A673 (cell line): Measurements from ENCODE around the gene ENGASE. TPM values are rescaled to one million over a fixed set of nuclear protein-coding genes. Genes with fewer than 3 reads are reported as not detected.

Experiments used
- BruUV-seq: library from RNA; stranded (reverse); fragments of 400-500 nt; replicated peaks from 2 replicates; lab custom pipeline; 2021; lab: Mats Ljungman, UMichigan
- CTCF ChIA-PET: fragments of 300-600 bp; sonication (Branson Sonifier 250); formaldehyde crosslinking; loops from one replicate; lab custom pipeline; 2022; ENCODE audit warnings: antibody characterized with exemption; lab: Charles Lee
- POLR2A ChIA-PET: fragments of 300-600 bp; sonication (Branson Sonifier 250); formaldehyde crosslinking; loops from one replicate; lab custom pipeline; 2022; ENCODE audit warnings: antibody characterized with exemption; ENCODE audit not compliant: low non-redundant PET; lab: Charles Lee
- DNase-seq: peaks from one replicate; pipeline ENCODE4 v3.0.0-alpha.2; 2015; ENCODE audit warnings: low spot score
- H3K27ac ChIP-seq: fragments of 200-600 bp; sonication (generic); 2 replicates; pipeline ENCODE4 v1.5.1; 2016; ENCODE audit warnings: mixed run types, low read depth, mild to moderate bottlenecking, mixed read lengths, antibody characterized with exemption, low read length; ENCODE audit not compliant: poor library complexity, severe bottlenecking
- H3K27me3 ChIP-seq: fragments of 200-600 bp; sonication (generic); replicated peaks from 2 replicates; pipeline ENCODE4 v1.6.1; 2017; ENCODE audit warnings: mixed run types, low read depth, mild to moderate bottlenecking, mixed read lengths, antibody characterized with exemption, low read length; ENCODE audit not compliant: insufficient read depth, poor library complexity
- H3K36me3 ChIP-seq: fragments of 200-600 bp; sonication (generic); 2 replicates; pipeline ENCODE4 v1.6.1; 2016; ENCODE audit warnings: mixed run types, mild to moderate bottlenecking, mixed read lengths, antibody characterized with exemption, low read length; ENCODE audit not compliant: insufficient read depth, poor library complexity, severe bottlenecking
- H3K4me1 ChIP-seq: fragments of 200-600 bp; sonication (generic); 2 replicates; pipeline ENCODE4 v1.6.1; 2017; ENCODE audit warnings: mixed run types, mild to moderate bottlenecking, mixed read lengths, antibody characterized with exemption, low read length; ENCODE audit not compliant: insufficient read depth, poor library complexity, severe bottlenecking
- H3K4me3 ChIP-seq: fragments of 200-600 bp; sonication (generic); 2 replicates; pipeline ENCODE4 v1.5.1; 2016; ENCODE audit warnings: low read depth, mixed run types, mild to moderate bottlenecking, mixed read lengths, low read length; ENCODE audit not compliant: poor library complexity, severe bottlenecking
- H3K9me3 ChIP-seq: fragments of 200-600 bp; sonication (generic); 2 replicates; pipeline ENCODE4 v1.6.1; 2016; ENCODE audit warnings: mixed run types, low read depth, mild to moderate bottlenecking, mixed read lengths, antibody characterized with exemption, low read length; ENCODE audit not compliant: poor library complexity, severe bottlenecking
- EZH2 ChIP-seq: fragments of 200-600 bp; sonication (generic); IDR thresholded peaks from 2 replicates; pipeline ENCODE4 v1.6.1; 2017; ENCODE audit warnings: borderline replicate concordance, low read depth, mild to moderate bottlenecking, mixed read lengths, antibody characterized with exemption, low read length; ENCODE audit not compliant: poor library complexity, severe bottlenecking
- intact Hi-C: fragments of 100-400 bp; cut with micrococcal nuclease; formaldehyde crosslinking; loops from one replicate; pipeline ENCODE4 v1.10.0; 2022; ENCODE audit not compliant: unreplicated experiment
- total RNA-seq: library from RNA; stranded (reverse); gene quantifications from 2 replicates; pipeline ENCODE4 v1.2.3, GENCODE V29; 2021
- TF ChIP-seq, protein P1 (sequence below): fragments of 300-800, 200-600 bp; sonication (generic); conservative IDR thresholded peaks from 2 replicates; pipeline ENCODE4 v1.5.1; 2017; ENCODE audit warnings: low read depth, mild to moderate bottlenecking, antibody characterized with exemption, low read length, moderate library complexity, mixed read lengths

ENGASE gene
- total RNA-seq, 1 experiment from 2014 or later = 24.4 TPM

DNA sequence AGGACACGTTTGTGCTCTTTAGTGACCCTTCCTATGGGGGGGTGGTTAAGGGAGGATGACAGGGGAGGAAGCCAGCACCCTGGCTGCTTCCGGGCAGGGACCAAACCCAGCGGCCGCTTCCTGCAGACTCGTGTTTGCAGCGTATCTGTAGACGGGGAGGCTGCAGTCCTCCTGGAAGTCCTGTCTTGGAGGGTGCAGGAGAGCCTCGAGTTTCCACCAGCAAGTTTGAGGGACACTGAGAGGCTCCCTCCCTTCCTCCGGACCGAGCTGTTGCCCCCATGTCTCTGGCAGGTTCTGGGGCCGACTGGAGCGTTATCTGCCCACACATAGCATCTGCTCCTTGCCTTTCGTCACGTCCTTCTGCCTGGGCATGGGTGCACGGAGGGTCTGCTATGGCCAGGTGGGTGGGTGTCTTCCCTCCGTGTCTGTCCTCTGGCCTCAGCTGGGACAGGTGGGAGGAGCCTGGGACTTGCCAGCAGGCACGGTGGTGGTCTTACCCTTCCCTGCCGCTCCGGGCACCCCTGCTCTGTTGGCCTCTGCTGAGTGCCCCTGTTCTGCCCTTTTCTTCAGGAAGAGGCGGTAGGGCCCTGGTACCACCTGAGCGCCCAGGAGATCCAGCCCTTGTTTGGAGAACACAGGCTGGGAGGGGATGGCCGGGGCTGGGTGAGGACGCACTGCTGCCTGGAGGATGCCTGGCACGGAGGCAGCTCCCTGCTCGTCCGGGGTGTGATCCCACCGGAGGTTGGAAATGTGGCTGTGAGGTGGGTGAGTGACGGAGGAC, 8.8 kb downstream of the ENGASE start:
- ChIA-PET POLR2A (no interaction called here), CTCF (no interaction called here)
- DNase-seq = no peak
- intact Hi-C loops = loop anchor here (5.0 kb wide), 1 partner anchor 36 kb away; no protein-coding TSS in a partner anchor
- Histone ChIP-seq H3K4me1 (no peaks in the 10 kb centered on the region), H3K9me3 (no peaks in the 10 kb centered on the region), H3K4me3 (no peak overlapping the region), H3K36me3 (no peaks in the 10 kb centered on the region), H3K27me3 (no peaks in the 10 kb centered on the region), H3K27ac (no peak overlapping the region)
- no TSS peak for BruUV-seq
- TF ChIP-seq, protein P1, sequence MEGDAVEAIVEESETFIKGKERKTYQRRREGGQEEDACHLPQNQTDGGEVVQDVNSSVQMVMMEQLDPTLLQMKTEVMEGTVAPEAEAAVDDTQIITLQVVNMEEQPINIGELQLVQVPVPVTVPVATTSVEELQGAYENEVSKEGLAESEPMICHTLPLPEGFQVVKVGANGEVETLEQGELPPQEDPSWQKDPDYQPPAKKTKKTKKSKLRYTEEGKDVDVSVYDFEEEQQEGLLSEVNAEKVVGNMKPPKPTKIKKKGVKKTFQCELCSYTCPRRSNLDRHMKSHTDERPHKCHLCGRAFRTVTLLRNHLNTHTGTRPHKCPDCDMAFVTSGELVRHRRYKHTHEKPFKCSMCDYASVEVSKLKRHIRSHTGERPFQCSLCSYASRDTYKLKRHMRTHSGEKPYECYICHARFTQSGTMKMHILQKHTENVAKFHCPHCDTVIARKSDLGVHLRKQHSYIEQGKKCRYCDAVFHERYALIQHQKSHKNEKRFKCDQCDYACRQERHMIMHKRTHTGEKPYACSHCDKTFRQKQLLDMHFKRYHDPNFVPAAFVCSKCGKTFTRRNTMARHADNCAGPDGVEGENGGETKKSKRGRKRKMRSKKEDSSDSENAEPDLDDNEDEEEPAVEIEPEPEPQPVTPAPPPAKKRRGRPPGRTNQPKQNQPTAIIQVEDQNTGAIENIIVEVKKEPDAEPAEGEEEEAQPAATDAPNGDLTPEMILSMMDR = no peak
- TF ChIP-seq EZH2 = no peak

DNA sequence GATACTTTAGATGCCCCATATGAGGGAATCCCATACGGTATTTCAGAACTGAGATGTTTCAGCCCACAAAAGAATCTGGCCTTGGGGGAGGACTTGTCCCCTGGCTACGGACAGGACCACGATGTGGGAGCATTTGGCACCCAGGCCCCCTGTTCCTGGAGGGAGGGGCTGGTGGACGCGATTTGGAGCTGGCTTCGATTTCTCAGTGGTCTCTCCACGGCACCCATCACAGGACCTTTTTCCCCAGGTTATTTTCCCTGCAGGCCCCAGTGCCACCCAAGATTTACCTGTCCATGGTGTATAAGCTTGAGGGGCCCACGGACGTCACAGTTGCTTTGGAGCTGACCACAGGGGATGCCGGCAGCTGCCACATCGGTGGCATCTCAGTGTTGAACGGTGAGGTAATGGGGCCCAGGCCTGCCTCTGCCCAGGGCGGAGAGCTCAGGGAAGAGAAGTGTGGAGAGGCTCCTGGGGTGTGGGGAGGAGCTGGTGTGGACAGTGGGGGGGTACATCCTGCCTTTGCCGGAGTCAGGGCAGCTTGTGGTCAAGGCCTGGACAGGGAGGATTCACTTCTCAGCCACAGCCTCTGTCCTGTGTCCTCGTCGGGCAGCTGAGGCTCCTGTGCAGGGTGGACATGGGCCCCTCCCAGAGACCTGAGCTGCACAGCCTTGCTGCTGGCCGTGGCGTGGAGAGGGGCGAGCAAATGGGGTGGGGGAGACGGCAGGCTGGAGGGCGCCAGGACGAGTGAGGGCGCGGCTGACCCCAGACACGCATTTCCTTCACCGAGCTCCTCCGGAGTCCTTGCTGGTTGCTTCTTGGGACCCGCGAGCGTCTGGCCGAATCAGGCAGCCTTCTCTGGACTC, 9.9 kb downstream of the ENGASE start:
- Histone ChIP-seq H3K27ac (no peak overlapping the region), H3K27me3 (no peaks in the 10 kb centered on the region), H3K4me1 (no peaks in the 10 kb centered on the region), H3K9me3 (no peaks in the 10 kb centered on the region), H3K36me3 (no peaks in the 10 kb centered on the region), H3K4me3 (no peak overlapping the region)
- TF ChIP-seq, protein P1 = no peak
- no peak for TF ChIP-seq EZH2
- ChIA-PET POLR2A (interaction anchor here (0.6 kb wide), 1 partner anchor 9 kb away, joined by 3 read pairs; no protein-coding TSS in a partner anchor), CTCF (interaction anchor here (1.4 kb wide), 1 partner anchor 307 kb away, joined by 3 read pairs; no protein-coding TSS in a partner anchor)
- DNase-seq = no peak
- intact Hi-C loops = loop anchor here (5.0 kb wide), 2 partner anchors 37 to 623 kb away; no protein-coding TSS in a partner anchor
- no TSS peak for BruUV-seq

DNA sequence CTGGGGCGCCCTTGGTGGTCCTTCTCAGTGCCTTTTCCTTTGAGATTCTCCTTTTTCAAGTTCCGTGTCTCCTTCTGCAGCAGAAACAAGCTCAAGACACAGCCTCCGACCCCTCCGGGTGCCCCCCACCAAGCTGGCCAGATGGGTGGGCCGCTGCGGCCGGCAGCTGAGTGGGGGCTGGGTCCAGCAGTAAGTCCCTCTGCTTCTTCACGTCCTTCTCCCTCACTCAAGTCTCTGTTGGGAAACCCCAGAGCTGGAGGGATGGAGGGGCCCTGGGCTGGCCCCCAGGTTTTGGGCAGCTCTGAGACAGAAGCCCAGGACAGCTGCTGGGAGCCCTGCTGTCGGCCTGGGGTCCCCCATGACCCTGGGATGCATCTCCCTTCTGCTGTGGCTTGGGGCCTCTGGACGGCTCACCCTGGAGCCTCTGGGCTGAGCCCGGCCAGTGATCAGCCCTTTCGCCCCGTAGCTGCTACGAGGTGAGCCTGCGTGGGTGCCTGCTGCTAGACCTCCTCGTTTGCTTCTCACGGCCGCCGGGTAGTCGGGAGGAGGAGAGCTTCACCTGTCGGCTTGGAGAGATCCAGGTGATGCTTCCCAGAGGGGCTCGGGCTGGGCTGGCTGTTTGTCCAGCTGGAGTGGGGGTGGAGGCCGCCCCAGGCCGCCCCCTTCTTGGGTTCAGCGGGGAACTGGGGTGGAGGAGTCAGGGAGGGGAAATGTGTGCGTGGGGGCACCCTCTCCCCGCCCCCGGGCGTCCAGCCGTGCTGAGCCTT, 10.7 kb downstream of the ENGASE start:
- ChIA-PET POLR2A (no interaction called here), CTCF (interaction anchor here (1.4 kb wide), 1 partner anchor 306 kb away, joined by 3 read pairs; no protein-coding TSS in a partner anchor)
- no peaks in the 10 kb centered on the region for H3K36me3 ChIP-seq
- H3K27me3 ChIP-seq = no peaks in the 10 kb centered on the region
- H3K9me3 ChIP-seq = no peaks in the 10 kb centered on the region
- DNase-seq = no peak
- TF ChIP-seq, protein P1 = no peak
- no peak for TF ChIP-seq EZH2
- no peaks in the 10 kb centered on the region for H3K4me1 ChIP-seq
- no peak overlapping the region for H3K27ac ChIP-seq
- BruUV-seq = no TSS peak
- intact Hi-C loops = loop anchor here (5.0 kb wide), 1 partner anchor 622 kb away; no protein-coding TSS in a partner anchor
- no peak overlapping the region for H3K4me3 ChIP-seq
